HS-5 (cell line): ENCODE data around the gene CCR4.
"Not testable (repeated sequence)": the region's sequence is repeated elsewhere in the genome, so short reads cannot be mapped to it uniquely, and the experiment has no call there.

Experiments
- DNase-seq: peaks from one replicate; pipeline ENCODE4 v3.0.0-alpha.2; 2012; ENCODE audit warnings: low read depth

CCR4 gene

DNA sequence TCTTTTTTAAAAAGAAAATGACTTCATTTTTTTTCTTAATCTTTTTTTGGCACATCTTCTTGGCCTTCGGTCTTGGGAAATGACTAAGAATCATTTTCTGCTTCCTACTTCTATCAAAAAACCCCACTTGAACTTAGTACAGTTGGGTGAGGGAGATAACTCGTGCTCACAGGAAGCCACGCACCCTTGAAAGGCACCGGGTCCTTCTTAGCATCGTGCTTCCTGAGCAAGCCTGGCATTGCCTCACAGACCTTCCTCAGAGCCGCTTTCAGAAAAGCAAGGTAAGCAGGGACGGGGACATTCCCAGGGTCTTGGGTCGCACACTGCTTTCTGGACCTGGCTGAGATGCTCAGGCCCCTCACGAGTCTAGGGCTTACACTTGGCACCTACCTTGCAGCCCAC lies at the start of gene CCR4:
TSS of gene CCR4 (plus strand) at position 235 of the 402 bp plus-strand sequence. CDS start 1,779 bp downstream, outside the sequence.
- no peak for DNase-seq

DNA sequence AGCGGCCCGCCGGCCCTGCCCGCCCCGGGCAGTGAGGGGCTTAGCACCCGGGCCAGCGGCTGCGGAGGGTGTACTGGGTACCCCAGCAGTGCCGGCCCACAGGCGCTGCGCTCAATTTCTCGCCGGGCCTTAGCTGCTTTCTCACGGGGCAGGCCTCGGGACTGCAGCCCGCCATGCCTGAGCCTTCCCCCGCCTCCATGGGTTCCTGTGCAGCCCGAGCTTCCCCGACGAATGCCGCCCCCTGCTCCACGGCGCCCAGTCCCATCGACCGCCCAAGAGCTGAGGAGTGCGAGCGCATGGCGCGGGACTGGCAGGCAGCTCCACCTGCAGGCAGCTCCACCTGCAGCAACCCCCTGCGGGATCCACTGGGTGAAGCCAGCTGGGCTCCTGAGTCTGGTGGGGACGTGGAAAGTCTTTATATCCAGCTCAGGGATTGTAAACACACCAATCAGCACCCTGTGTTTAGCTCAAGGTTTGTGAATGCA lies 48.5 kb upstream of the CCR4 start:
- DNase-seq: not testable (repeated sequence)

DNA sequence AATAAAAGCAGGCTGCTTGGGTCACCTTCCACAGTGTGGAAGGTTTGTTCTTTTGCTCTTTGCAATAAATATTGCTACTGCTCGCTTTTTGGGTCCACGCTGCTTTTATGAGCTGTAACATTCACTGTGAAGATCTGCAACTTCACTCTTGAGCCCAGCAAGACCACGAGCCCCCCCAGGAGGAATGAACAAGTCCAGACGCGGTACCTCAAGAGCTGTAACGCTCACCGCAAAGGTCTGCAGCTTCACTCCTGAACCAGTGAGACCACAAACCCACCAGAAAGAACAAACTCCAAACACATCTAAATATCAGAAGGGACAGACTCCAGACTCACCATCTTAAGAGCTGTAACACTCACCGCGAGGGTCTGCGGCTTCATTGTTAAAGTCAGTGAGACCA lies 47.5 kb upstream of the CCR4 start:
- DNase-seq: no peak

DNA sequence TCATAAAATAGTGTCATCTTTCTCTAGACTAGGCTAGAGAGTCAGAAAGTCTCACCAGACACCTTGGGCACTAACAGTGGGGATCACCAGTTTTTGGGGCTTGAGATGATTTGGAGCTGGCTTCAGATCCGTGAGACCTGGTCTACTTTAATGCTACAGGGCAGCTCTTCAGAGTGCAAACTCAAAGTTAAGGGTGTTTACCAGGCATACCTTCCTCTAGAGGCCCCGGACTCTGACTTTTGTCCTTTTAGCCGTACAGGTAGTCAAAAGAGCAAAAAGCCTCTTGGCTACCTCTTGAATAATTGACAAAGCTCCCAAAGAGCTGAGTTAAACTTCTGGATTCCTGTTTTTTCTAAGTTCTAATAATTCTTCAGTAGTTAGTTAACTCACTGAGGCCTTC lies 41.4 kb upstream of the CCR4 start:
- no peak for DNase-seq

DNA sequence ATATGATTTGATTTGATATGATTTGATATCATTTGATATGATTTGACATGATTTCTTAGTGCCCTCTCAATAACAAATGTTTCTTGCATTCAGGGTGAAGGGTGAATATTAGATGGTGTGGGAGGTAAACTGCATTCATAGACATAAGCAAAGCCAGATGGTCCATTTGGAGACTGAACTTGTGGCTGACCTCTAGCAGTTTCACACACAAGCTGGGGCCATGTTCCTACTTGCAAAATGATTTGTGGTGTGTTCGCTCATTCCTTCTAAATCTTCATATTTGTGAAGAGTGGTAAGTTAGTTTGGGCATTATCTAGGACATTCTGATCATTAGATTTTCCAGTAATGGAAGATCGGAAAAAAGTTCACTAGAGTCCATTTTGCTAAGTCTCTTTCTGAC lies 40.5 kb upstream of the CCR4 start:
- no peak for DNase-seq

DNA sequence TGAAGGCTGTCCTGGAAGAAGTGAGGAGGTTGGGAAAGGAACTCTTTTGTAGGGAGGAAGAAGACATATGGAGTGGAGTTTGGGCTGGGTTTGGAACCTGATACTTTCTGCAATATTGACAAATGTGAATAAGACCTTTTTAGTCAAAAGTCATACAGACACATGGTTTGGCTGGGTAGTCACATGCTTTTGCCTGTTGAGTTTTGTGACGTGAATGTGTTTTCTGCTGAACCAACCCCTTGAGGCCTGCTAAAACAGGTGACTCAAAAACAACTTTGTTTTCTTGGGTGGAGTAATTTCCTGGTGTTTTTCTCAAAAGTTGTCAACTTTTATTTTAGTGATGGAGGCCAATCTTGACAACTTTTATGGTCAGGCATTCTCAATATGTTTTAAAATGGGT lies 39.4 kb upstream of the CCR4 start:
- DNase-seq: no peak

DNA sequence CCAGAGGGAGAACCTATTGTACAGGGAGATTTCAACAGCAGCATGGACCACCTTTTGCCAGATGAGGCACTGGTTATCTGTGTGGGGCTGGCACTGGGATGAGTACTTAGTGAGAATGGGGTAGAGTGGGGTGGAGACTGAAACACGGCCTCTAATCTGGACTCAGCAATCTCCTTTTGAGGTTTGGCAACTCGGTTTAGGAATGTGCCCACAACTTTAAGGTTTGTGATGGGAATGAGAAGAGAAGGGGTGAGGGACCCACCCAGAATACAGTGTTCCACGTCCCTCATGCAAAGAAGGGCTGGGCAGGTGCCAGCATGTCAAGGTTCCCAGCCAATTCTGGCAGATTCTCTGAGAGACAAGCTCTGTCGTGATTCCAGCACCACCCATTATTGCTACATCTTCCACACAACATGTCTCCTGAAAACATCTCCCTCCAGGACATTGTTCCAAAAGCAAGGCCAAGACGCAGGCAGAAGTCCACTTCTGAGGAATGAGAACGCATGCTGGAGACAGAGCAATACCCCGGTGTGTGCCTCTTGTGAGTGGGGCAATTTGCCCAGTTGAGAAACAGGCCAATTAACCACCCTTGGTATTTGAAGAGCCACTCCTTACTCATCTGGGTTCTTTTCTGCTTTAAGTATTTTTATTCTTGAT lies 37.5 kb upstream of the CCR4 start:
- DNase-seq: no peak

DNA sequence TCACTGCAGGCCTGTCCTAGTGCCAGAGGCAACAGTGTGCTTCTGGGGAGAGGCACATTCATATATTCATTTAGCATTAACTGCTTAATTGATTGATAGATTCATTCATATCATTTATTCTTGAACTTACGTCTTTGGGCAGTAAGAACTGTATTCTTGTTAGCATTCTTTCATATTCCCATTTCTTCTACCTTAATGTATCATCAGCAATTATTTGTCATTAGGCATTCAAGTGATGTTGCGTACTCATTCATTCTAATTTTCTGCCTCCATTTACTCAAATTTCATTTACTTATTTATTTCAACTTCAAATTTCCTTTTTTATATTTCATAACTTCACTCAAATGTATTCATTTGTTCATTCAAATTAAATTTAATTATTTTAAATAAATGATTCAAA lies 31.5 kb upstream of the CCR4 start:
- DNase-seq: no peak

DNA sequence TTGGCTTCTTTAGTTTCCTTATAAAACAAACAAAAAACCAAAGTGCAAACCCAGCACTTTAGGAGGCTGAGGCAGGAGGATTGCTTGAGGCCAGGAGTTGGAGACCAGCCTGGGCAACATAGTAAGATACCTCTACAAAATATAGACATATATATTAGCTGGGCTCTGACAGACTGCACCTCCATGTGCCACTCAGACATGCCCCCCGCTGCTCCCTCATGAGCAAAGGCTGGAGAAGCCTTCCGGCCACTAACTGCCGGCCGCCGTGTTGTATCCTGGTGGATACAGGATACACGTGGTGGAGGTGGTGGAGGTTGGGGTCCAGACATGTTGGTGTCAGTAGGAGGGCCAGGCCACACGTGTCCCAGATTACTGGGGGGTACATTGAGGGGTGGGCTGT lies 29.4 kb upstream of the CCR4 start:
- no peak for DNase-seq

DNA sequence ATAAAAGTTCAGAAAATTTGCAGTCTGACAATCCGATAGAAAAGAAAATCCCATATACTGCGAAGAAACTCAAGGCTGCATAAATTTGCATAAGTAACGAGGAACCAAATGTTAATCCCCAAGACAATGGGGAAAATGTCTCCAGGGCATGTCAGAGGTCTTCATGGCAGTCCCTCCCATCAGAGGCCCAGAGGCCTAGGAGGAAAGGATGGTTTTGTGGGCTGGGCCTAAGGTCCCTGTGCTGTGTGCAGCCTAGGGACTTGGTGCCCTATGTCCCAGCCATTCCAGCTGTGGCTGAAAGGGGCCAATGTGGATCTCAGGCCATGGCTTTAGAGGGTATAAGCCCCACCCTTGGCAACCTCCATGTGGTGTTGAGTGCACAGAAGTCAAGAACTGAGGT lies 21.3 kb upstream of the CCR4 start:
- DNase-seq: no peak

DNA sequence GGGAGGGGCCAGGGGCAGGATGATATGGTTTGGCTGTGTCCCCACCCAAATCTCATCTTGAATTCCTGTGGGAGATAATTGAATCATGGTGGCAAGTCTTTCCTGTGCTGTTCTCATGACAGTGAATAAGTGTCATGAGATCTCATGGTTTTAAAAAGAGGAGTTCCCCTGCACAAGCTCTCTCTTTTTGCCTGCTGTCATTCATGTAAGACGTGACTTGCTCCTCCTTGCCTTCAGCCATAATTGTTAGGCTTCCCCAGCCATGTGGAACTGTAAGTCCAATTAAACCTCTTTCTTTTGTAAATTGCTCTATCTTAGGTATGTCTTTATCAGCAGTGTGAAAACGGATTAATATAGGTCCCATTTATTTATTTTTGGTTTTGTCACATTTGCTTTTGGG lies 20.2 kb upstream of the CCR4 start:
- DNase-seq: not testable (repeated sequence)

DNA sequence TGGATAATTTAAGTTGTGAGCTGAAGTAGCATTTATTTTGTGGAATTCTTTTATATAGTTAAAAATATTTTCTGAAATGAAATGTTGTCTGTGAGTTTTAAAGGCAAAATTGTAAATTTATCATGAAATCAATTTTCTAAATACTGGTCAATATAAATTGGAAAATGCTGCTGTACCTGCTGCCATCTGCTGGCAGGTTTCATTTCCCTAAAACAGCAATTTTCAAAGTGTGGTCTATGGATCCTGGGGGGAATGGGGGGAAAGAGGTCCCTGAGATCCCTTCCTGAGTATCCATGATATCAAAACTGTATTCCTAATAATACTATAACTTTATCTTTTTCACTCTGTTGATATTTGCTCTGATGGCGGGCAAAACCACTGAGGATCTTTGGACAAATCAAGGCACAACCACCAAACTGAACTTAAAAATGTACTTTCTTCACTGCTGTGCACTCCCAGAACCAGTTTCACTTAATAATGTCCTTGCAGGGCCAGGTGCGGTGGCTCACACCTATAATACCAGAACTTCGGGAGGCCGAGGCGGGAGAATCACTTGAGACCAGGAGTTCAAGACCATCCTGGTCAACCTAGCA lies 17.2 kb upstream of the CCR4 start:
- no peak for DNase-seq

DNA sequence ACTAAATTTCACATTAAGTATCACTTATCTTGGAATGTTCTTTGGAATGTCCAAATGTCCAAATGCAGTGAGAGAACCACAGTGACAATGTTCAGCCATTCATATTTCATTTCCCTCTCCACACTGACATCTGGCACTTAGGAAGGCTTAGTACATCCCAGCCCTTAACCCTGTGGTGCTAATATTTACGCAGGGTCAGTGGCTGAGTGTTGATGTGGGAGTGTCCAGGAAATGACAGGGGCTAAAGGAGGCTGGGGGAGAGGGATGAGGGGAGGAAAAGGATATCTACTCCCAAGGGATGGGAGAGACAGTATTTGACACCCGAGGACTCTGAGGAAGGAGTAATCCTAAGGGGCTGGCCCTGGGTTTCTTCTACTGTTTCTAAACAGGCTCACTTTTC lies 14.1 kb upstream of the CCR4 start:
- no peak for DNase-seq

DNA sequence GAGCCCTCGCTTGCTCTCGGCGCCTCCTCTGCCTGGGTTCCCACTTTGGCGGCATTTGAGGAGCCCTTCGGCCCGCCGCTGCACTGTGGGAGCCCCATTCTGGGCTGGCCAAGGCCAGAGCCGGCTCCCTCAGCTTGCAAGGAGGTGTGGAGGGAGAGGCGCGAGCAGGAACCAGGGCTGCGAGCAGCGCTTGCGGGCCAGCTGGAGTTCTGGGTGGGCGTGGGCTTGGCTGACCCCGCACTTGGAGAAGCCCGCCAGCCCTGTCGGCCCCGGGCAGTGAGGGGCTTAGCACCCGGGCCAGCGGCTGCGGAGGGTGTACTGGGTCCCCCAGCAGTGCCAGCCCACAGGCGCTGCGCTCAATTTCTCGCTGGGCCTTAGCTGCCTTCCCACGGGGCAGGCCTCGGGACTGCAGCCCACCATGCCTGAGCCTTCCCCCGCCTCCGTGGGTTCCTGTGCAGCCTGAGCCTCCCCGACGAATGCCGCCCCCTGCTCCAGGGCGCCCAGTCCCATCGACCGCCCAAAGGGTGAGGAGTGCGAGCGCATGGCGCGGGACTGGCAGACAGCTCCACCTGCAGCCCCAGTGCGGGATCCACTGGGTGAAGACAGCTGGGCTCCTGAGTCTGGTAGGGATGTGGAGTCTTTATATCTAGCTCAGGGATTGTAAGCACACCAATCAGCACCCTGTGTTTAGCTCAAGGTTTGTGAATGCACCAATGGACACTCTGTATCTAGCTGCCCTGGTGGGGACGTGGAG lies 11.7 kb upstream of the CCR4 start:
- not testable (repeated sequence) for DNase-seq

DNA sequence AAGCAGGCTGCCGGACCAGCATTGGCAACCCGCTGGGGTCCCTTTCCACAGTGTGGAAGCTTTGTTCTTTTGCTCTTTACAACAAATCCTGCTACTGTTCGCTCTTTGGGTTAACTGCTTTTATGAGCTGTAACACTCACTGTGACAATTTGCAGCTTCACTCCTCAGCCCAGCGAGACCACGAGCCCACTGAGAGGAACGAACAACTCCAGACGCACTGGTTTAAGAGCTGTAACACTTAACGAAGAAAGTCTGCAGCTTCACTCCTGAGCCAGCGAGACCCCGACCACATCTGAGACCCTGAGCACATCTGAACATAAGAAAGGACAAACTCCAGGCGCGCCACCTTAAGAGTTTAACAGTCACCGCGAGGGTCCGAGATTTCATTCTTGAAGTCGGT lies 10.7 kb upstream of the CCR4 start:
- no peak for DNase-seq

DNA sequence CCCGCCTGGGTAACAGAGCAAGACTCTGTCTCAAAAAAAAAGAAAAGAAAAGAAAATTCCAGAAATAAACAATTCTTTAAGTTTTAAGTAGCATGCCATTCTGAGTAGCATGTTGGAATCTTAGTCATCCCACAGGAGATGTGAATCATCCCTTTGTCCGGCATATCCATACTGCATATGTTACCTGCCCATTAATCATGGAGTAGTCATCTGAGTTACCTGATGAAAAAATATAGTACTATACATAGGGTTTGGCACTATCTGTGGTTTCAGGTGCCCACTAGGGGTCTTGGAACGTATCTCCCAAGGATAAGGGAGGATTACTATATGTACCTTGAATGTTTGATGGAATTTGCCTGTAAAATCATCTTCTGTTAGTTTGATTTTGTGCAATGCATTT lies 6.3 kb upstream of the CCR4 start:
- peak; percentile 35 for DNase-seq

DNA sequence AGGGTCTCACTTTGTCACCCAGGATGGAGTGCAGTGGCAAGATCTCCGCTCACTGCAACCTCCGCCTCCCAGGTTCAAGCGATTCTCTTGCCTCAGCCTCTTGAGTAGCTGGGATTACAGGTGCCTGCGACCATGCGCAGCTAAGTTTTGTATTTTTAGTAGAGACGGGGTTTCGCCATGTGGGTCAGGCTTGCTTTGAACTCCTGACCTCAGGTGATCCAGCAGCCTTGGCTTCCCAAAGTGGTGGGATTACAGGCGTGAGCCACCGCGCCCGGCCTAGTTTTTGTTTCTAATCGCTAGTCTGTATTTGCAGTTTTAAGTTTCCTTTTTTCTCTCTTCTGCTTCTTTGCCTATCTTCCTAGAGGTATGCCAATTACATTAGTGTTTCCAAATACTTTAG lies 5.8 kb upstream of the CCR4 start:
- DNase-seq: not testable (repeated sequence)

DNA sequence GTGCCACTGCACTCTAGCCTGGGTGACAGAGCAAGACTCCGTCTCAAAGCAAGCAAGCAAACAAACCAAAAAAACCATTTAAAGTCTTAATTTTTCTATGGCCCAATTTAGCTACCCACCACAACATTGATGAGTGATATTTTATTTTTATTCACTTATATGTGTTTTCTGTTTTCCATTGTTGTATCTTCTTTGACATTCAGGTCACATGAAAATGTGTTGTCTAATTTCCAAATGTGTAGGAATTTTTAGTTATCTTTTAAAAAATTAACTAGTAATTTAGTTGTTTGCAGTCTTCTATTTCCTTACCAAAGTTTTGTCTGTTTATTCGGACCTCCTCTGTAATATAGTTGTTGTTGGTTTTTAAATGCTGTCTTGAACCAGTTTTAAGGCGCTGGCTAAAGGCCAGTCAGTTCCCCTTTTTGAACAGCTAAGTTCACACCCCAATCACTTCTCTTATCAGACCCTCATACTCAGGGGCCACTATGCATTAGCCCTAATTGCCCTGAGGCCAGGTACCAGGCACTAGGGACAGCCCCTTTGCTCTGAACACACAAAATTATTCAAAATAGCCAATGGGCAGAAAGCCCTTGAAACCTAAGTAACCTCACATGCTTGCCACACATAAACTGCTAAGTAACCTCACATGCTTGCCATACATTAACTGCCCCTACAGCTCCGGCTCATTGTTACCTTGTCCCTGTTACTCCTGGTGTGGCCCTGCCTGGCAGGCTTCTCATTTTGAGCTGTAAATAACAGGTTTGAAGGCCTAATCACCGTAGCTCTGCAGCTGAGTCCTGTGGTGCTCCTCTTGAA lies 4.3 kb upstream of the CCR4 start:
- no peak for DNase-seq

DNA sequence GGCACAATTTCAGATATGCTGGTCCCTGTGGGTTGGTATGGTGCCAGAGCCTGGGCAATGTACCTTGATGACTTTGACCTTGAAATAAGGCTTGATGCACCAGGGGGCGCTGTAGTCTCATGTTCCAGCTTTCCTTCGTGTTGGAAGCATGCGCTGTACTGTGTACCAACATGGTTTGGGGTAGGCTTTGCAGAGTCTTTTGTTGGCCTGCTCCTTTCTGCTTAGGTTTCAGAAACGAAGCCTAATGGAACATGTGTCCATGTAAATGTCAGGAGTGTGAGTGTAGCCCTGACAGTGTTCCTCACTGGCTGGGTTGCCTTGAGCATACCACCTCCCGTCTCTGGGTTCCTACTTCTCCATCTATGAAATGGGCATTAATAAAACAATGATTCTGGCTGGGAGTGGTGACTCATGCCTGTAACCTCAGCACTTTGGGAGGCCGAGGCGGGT lies 3.6 kb upstream of the CCR4 start:
- peak; percentile 42 for DNase-seq

DNA sequence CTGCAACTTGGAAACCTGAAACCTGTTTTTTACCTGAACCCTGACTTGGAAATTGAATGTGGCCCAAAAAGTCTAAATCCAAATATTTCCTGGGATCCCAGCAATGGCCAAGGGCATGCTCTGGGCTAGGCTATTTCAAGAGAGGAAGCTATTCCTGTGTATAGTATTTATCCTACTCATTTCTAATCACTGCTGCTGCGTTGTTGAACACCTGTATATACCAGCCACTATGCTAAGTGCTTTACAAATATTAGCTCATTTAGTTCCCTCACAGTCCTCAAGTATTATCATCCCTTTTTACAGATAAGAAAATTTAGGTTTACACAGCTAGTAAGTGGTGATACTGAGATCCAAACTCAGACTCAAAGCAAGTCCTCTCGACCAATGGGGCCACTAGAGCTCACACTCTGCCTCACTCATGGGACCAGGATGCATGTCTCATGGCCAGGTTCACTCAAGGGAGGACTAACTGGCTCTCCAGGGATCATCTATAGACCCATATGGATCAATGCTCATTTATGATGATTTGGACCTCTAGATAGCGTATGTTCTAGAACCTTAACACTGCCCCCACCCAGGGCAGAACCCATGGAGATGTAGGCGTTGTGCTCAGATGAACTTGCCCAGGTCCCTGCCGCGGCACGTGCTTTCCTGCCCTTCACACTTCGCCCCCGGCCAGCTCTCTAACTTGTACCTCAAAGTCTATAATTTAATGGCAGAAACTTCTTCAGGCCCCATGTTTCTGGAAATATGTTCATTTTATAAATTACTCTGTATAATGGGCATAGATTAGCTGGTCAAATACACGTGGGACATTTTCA lies 2.6 kb upstream of the CCR4 start:
- no peak for DNase-seq

DNA sequence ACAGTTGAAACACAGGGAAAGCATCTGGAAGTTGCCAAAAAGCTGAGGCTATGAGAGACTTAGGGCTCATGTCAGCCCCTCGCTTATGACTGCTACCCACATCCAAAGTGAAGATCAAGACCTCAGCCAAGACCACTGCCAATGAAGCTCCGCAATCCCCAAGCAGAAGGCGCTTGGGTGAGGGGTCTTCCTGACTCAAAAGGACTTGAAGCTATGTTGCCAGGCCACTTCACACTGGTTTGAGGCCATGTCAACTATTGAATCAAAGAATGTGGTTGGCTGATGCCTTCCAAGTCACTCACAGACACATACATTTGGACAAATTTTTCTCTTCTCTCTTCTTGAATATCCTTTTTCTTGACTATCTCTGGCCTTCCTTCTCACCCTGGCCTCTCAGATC lies 928 bp upstream of the CCR4 start:
- DNase-seq: no peak
